GM12874 (cell line): ENCODE measurements around the gene WDR17.

Experiments used
- TF ChIP-seq, protein P1 (sequence below): IDR thresholded peaks from 2 replicates; pipeline ENCODE4 v1.5.1; 2011; ENCODE audit warnings: low read depth, mild to moderate bottlenecking, control low read depth, low read length, moderate library complexity; ENCODE audit not compliant: insufficient read depth

Gene WDR17

DNA sequence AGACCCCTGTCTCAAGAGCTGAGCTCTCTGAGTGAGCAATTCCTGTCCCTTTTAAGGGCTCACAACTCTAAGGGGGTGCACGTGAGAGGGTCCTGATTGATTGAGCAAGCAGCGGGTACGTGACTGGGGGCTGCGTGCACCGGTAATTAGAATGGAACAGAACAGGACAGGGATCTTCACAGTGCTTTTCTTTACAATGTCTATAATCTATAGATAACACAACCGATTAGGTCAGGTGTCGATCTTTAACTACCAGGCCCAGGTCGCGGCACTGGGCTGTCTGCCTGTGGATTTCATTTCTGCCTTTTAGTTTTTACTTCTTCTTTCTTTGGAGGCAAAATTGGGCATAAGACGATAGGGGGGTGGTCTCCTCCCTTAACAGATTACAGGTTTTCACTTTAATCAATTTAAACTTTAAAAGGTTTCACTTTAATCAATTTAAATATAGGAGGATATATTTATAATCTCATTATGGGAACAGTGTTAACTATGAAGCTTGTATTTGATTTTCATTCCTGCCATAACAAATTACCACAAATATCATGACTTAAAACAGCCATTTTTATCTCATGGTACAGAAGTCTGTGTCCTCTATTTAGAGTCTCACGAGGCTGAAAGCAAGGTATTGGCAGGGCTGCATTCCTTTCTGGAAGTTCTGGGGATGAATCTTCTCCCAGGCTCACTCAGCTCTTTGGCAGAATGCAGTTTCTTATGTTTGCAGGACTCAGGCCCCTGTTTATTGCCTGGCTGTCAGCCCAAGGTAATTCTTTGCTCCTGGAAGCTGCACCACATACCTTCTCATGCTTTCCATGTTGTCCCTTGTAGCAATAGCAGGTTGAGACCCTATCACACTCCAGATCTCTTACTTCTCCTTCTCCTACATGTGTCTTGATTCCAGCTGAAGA, 124.5 kb downstream of the WDR17 start:
- TF ChIP-seq, protein P1, sequence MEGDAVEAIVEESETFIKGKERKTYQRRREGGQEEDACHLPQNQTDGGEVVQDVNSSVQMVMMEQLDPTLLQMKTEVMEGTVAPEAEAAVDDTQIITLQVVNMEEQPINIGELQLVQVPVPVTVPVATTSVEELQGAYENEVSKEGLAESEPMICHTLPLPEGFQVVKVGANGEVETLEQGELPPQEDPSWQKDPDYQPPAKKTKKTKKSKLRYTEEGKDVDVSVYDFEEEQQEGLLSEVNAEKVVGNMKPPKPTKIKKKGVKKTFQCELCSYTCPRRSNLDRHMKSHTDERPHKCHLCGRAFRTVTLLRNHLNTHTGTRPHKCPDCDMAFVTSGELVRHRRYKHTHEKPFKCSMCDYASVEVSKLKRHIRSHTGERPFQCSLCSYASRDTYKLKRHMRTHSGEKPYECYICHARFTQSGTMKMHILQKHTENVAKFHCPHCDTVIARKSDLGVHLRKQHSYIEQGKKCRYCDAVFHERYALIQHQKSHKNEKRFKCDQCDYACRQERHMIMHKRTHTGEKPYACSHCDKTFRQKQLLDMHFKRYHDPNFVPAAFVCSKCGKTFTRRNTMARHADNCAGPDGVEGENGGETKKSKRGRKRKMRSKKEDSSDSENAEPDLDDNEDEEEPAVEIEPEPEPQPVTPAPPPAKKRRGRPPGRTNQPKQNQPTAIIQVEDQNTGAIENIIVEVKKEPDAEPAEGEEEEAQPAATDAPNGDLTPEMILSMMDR: no peak

DNA sequence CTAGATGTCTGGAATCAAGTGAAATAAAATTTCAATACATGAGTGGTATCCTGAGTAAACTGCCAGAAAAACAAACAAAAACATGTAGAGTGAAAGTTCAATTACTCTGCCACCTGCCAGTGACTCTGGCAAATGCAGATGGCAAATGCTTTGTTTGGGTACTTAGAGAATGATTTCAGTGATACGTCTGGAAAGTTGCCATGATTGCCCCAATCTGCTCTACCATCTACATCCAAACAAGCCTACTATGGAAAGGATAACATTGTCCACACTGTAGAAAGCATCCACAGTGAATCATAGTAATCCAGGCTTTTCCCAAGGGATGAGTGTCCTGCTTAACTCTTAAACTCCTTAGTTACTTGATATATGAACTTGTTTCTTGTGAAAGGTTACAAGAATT, 126.3 kb downstream of the WDR17 start:
- TF ChIP-seq, protein P1: no peak

DNA sequence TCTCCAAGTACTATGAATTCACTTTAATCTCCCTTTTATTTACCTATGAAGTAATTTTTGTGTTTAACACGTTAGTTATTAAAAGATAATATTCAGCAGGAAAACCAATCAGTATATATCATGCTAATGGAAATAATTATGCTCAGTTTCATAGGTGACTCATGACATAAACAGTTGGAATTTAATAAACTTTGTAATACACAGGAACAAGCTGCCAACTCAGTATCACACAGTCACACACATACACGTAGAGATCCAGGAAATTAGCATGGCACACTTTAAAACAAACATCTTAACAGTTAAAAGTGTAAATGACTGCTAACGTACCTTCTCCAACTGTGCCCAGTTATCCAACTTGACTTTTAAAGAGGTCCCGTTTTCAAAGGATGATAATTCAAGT, 127.5 kb downstream of the WDR17 start:
- TF ChIP-seq, protein P1: no peak

DNA sequence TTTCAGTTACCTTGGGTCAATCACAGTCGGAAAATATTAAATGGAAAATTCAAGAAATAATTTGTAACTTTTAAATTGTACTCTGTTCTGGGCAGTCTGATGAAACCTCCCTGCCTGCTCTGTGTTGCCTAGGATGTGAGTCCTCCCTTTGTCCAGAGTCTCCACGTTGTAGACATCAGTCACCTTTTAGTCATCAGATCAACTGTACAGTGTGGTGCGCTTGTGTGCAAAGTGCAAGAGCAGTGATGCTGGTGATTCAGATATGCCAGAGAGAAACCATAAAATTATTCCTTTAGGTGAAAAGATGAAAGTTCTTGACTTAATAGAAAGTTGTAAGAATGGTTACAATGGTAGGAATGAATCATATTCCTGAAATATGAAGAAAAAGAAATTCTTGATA, 128.3 kb downstream of the WDR17 start:
- TF ChIP-seq, protein P1: no peak

DNA sequence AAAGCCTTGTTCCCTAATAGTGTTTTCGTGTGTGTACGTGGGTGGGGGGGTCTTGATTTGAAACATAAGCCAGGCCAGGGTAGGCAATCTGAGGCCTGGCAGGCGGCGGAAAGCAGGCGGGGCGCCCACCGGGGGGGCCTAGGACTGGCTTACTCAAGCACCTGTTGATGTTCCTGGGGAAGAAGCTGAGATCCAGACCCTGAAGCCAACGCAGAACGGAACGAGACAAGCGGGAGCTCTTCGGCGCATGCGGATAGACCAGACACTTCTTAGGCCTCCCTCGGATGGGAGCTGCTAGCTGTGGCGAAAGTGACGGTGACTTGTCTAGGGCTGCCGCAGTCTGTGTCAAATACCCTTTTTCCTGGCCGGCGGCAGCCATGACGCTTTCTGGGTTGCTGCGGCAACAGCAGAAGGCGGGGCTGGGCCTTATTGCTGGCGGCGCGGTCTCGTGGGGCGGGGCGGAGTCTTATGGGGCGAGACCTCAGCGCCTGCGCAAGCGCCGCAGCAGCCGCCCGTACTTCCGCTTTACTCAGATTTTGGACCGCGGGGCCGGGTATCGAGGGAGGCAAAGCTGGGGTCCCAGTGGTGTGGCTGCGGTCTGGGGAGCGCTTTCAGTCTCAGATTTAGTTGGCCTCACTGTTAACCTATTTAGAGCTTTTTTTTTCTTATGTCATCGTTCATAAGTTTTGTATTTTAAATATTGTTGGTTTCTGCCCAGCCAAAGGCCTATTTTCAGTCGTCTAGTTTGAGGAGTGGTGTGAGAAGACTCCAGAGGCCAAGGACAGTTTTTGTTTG, 129.7 kb downstream of the WDR17 start, which contains the start of gene SPATA4:
SPATA4 (minus strand) TSS at position 402 of the 795 bp plus-strand sequence; CDS start at position 379, 23 bp downstream.
- TF ChIP-seq, protein P1: no peak

DNA sequence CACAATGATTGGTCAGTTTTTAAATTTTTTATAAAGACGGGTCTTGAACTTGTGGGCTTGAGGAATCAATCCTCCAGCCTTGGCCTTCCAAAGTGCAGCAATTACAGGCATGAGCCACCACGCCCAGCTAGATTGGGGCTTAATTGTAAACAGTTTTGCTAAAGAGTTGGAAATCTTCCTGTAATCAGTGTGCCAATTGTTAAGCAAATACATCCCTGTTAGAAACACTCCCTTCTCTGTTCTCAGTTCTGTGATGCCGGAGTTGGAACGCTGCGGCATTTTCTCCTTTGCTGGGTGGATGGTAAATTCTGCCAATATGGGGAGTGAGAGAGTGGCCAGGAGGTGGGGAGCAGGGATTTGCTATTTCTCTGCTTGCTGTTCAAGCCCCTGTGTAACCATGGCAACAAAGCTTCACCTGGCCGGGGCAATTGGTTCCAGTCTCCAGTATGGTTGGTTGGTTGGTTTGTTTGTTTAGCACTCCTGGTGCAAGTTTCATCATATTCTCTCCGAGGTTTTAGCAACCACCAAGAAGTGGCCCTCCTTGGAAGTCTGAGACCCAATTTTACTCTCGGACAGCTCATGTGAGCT, 132.8 kb downstream of the WDR17 start:
- TF ChIP-seq, protein P1: no peak

DNA sequence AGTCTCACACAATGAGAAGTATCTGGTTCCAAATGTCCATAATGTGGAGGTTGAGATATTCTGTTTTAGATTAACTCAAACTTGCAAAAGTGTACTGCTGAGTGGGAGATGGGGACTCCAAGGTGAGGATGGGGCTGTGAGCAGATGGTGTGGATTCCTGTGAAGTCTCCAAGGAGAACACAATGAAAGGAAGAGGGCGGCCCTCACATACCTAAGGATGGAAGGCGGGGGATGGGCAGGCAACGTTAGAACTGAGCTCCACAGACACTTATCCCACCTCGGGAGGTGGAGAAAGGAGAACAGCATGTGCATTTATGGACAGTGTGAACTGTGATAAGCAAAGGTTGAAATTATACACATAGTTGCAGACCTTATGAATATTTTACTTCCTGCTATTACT, 139.7 kb downstream of the WDR17 start:
- TF ChIP-seq, protein P1: no peak
